MM.1S (cell line): ENCODE data around the gene BLOC1S4.

Source experiments
- CTCF ChIP-seq: fragments of 300-600 bp; sonication (generic); IDR thresholded peaks from 2 replicates; pipeline ENCODE4 v1.5.1; 2016; ENCODE audit warnings: antibody characterized with exemption, low read length, mixed read lengths
- EZH2phosphoT487 ChIP-seq: fragments of 300-600 bp; sonication (generic); IDR thresholded peaks from 2 replicates; pipeline ENCODE4 v1.6.1; 2018; ENCODE audit warnings: antibody characterized with exemption, low read length

- TF ChIP-seq CTCF = no peak
- no peak for TF ChIP-seq EZH2phosphoT487
Measured at GRCh38 chr4:6746721-6747293, 30.8 kb downstream of the BLOC1S4 start.
